Hepatocyte (in vitro differentiated cells): ENCODE results near the gene KLK15. TPM values are rescaled to one million over a fixed set of nuclear protein-coding genes. Genes with fewer than 3 reads are reported as not detected.
A peak's percentile ranks its signal among the peaks of the same experiment; 100 is the strongest.

ENCODE experiments used
- DNase-seq: peaks from one replicate; pipeline ENCODE4 v3.0.0-alpha.2; 2016; ENCODE audit warnings: low spot score
- H2AFZ ChIP-seq: fragments of 200-600 bp; sonication (generic); 2 replicates; pipeline ENCODE4 v1.6.0; 2016; ENCODE audit warnings: antibody characterized with exemption, mild to moderate bottlenecking
- H3K27ac ChIP-seq: fragments of 200-600 bp; sonication (generic); 2 replicates; pipeline ENCODE4 v1.5.1; 2016; ENCODE audit warnings: mild to moderate bottlenecking
- H3K27me3 ChIP-seq: fragments of 200-600 bp; sonication (generic); 2 replicates; pipeline ENCODE4 v1.6.1; 2016
- H3K36me3 ChIP-seq: fragments of 200-600 bp; sonication (generic); replicated peaks from 2 replicates; pipeline ENCODE4 v1.5.1; 2016; ENCODE audit warnings: low read depth; ENCODE audit not compliant: insufficient read depth
- H3K4me1 ChIP-seq: fragments of 200-600 bp; sonication (generic); 2 replicates; pipeline ENCODE4 v1.5.1; 2016; ENCODE audit warnings: mild to moderate bottlenecking, moderate library complexity; ENCODE audit not compliant: insufficient read depth
- H3K4me2 ChIP-seq: fragments of 200-600 bp; sonication (generic); 2 replicates; pipeline ENCODE4 v1.6.0; 2016
- H3K4me3 ChIP-seq: fragments of 200-600 bp; sonication (generic); 2 replicates; pipeline ENCODE4 v1.5.1; 2016; ENCODE audit warnings: mild to moderate bottlenecking
- H3K79me2 ChIP-seq: fragments of 200-600 bp; sonication (generic); 2 replicates; pipeline ENCODE4 v1.6.0; 2017; ENCODE audit warnings: mild to moderate bottlenecking
- H3K9me2 ChIP-seq: fragments of 200-600 bp; sonication (generic); replicated peaks from 2 replicates; pipeline ENCODE4 v1.6.0; 2017; ENCODE audit warnings: mild to moderate bottlenecking; ENCODE audit not compliant: insufficient read depth
- H3K9me3 ChIP-seq: fragments of 200-600 bp; sonication (generic); 2 replicates; pipeline ENCODE4 v1.5.1; 2016; ENCODE audit warnings: low read depth, mild to moderate bottlenecking
- H4K20me1 ChIP-seq: fragments of 200-600 bp; sonication (generic); 2 replicates; pipeline ENCODE4 v1.6.0; 2016; ENCODE audit warnings: mild to moderate bottlenecking; ENCODE audit not compliant: insufficient read depth, poor library complexity, severe bottlenecking
- EZH2 ChIP-seq: fragments of 200-600 bp; sonication (generic); IDR thresholded peaks from 2 replicates; pipeline ENCODE4 v1.6.1; 2016; ENCODE audit warnings: antibody characterized with exemption, mild to moderate bottlenecking, borderline replicate concordance
- EZH2phosphoT487 ChIP-seq: fragments of 200-600 bp; sonication (generic); IDR thresholded peaks from one replicate; pipeline ENCODE4 v1.6.1; 2018; ENCODE audit warnings: antibody characterized with exemption, mild to moderate bottlenecking, low read depth, moderate library complexity; ENCODE audit not compliant: unreplicated experiment, severe bottlenecking
- WGBS: methylation state at CpG from one replicate; pipeline ENCODE4 v1.1.6; 2016; ENCODE audit warnings: low lambda C conversion rate; ENCODE audit errors: missing lambda C conversion rate; 5-methylcytosine and 5-hydroxymethylcytosine counted together
- polyA plus RNA-seq: library from polyadenylated mRNA; unstranded; fragments of >200 nt; fragmentation: Nextera tagmentation; extraction: Ambion mirVana; gene quantifications from 2 replicates; pipeline ENCODE4 v1.2.1, GENCODE V29; 2016
- total RNA-seq: library from RNA; depleted of rRNA; stranded (reverse); fragments of >200 nt; gene quantifications from 2 replicates; pipeline ENCODE4 v1.2.3, GENCODE V29; 2014
- TF ChIP-seq, protein P1 (sequence below): fragments of 200-600 bp; sonication (generic); IDR thresholded peaks from 2 replicates; pipeline ENCODE4 v1.5.1; 2016; ENCODE audit warnings: antibody characterized with exemption, mild to moderate bottlenecking; ENCODE audit not compliant: poor library complexity

The KLK15 gene
- total and polyA plus RNA-seq, 2 experiments from 2014 or later = not detected

DNA sequence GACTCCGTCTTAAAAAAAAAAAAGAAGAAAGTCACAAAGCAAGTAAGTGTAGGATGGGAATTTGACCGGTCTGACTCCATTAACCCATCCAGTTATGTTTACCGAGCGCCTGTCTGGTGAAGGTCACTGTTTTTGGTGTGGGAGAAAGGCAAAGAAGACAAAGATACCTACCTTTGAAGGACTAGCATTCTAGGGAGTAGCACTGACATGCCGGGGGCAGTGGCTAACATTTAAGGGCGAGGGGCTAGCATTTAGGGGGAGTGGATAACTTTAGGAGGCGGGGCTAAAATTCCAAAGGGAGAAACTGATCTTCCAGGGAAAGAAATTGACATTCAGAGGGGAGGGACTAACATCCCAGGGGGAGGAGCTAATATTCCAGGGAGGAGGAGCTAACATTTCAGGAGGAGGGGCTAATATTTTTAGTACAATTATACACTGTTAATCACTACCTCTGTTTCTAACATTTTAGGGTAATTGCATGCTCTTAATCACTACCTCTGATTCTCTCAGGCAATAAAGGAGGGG is 54.4 kb downstream of the KLK15 start:
- Histone ChIP-seq H3K36me3 (no peaks in the 10 kb centered on the region), H3K27ac (no peak overlapping the region), H3K9me2 (no peaks in the 10 kb centered on the region), H3K4me2 (no peak overlapping the region), H3K4me3 (no peak overlapping the region), H2AFZ (no peak overlapping the region), H4K20me1 (no peaks in the 10 kb centered on the region), H3K79me2 (no peaks in the 10 kb centered on the region), H3K27me3 (peaks cover 57% of the 10 kb centered on the region), H3K9me3 (no peaks in the 10 kb centered on the region), H3K4me1 (no peaks in the 10 kb centered on the region)
- no peak for DNase-seq
- WGBS = 62% methylated on average over 7 of the region's 7 CpGs
- TF ChIP-seq EZH2phosphoT487 (no peak), EZH2 (no peak)
- TF ChIP-seq, protein P1, sequence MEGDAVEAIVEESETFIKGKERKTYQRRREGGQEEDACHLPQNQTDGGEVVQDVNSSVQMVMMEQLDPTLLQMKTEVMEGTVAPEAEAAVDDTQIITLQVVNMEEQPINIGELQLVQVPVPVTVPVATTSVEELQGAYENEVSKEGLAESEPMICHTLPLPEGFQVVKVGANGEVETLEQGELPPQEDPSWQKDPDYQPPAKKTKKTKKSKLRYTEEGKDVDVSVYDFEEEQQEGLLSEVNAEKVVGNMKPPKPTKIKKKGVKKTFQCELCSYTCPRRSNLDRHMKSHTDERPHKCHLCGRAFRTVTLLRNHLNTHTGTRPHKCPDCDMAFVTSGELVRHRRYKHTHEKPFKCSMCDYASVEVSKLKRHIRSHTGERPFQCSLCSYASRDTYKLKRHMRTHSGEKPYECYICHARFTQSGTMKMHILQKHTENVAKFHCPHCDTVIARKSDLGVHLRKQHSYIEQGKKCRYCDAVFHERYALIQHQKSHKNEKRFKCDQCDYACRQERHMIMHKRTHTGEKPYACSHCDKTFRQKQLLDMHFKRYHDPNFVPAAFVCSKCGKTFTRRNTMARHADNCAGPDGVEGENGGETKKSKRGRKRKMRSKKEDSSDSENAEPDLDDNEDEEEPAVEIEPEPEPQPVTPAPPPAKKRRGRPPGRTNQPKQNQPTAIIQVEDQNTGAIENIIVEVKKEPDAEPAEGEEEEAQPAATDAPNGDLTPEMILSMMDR = no peak

DNA sequence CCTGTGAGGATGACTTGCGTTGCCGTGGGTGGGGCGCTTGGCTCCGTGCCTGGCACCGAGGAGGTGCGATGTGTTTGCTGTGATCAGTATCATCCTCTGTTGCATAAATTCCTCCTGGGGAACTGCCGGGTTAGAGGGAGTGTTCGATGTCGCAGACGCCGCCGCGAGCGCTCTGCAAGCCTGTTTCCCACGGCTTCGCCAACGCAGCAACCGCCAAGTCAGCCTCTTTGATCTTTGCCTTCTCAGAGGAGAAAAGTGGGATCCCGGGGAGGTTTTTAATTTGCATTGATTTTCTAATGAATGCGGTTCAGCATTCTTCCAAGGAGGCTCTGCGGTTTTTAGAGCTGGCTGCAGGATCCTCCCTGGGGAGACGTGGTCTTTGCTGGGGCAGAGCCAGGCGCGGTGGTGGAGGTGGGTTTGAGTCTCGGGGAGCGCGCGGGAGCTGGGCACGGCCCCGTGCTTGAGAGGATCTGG is 55.5 kb downstream of the KLK15 start:
- H3K9me2 ChIP-seq = no peaks in the 10 kb centered on the region
- H3K9me3 ChIP-seq = no peaks in the 10 kb centered on the region
- H3K4me3 ChIP-seq = no peak overlapping the region
- no peak overlapping the region for H2AFZ ChIP-seq
- no peaks in the 10 kb centered on the region for H4K20me1 ChIP-seq
- H3K27ac ChIP-seq = no peak overlapping the region
- no peak overlapping the region for H3K4me2 ChIP-seq
- no peaks in the 10 kb centered on the region for H3K79me2 ChIP-seq
- DNase-seq = no peak
- peaks cover 57% of the 10 kb centered on the region for H3K27me3 ChIP-seq
- WGBS = 5% methylated on average over 30 of the region's 30 CpGs
- H3K4me1 ChIP-seq = no peaks in the 10 kb centered on the region
- TF ChIP-seq, protein P1 = no peak
- TF ChIP-seq EZH2 (peak; percentile 70), EZH2phosphoT487 (no peak)
- H3K36me3 ChIP-seq = no peaks in the 10 kb centered on the region

DNA sequence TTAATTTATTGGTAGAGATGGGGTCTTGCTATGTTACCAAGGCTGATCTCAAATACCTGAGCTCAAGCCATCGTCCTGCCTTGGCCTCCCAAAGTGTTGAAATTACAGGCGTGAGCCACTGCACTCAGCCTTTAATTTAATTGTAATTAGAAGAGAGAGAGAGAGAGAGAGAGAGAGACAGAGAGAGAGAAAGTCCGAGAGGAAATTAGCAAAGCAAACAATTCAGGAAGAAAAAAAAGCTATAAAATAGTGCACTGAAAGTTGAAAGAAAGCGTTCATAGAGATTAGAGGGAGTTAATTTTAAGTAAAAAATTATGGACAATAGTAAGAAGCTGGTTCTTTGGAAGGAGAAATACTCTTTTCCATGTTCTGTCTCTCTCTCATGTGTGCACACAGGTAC is 56.1 kb downstream of the KLK15 start:
- Histone ChIP-seq H3K36me3 (no peaks in the 10 kb centered on the region), H3K9me2 (no peaks in the 10 kb centered on the region), H3K9me3 (no peaks in the 10 kb centered on the region), H3K4me2 (no peak overlapping the region), H3K79me2 (no peaks in the 10 kb centered on the region), H4K20me1 (no peaks in the 10 kb centered on the region), H3K4me3 (no peak overlapping the region), H3K4me1 (no peaks in the 10 kb centered on the region), H3K27ac (no peak overlapping the region), H2AFZ (no peak overlapping the region), H3K27me3 (peaks cover 57% of the 10 kb centered on the region)
- WGBS = 43% methylated on average over 4 of the region's 4 CpGs
- TF ChIP-seq, protein P1 = no peak
- TF ChIP-seq EZH2phosphoT487 (no peak), EZH2 (no peak)
- no peak for DNase-seq
